Measurements from ENCODE around the gene CDH2. TPM values are rescaled to one million over a fixed set of nuclear protein-coding genes. Genes with fewer than 3 reads are reported as not detected.

The CDH2 gene
- total and polyA plus RNA-seq, 10 donors = 0.96 to 40.2 (median 24.6) TPM

GRCh38 chr18:27976806-27977408, 200.0 kb downstream of the CDH2 start:
- DNase-seq = no peak
- H3K27ac ChIP-seq = no peak overlapping the region
- intact Hi-C loops (cut with DNase I; ENCODE audit: low total_unique reads) = no loop called here
- H3K4me3 ChIP-seq = no peak overlapping the region
- TF ChIP-seq POLR2AphosphoS5 (IDR thresholded peaks at IDR 0.05) = no peak
- peaks cover 0 to 17% (median 6%) of the 10 kb centered on the region in 8 donors for H3K9me3 ChIP-seq
- H3K36me3 ChIP-seq = peaks cover 0 to 6% (median 0%) of the 10 kb centered on the region in 6 donors
- no peaks in the 10 kb centered on the region for H3K27me3 ChIP-seq (replicated peaks in 1 of 7)
- H3K4me1 ChIP-seq = no peaks in the 10 kb centered on the region
- 87 to 93% (median 90%) methylated on average over 7 of the region's 7 CpGs for WGBS, 5 donors

DNA sequence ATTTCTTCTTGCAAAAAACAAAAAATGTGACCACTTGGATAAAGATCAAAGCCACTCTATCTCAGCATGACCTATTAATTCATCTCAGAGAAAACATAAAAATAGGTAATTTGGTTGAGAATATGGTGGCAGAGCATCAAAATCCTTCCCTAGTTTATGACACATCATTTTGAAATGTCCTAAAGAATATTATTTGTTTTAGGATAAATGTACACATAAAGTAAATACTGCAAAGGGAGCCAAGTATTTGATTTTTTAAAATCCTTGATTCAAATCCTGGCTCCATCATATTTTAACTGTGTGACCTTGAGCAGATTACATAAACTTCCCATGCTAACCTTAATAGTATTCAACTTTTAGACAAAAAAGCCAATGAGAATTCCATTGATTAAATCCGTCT, 206.6 kb downstream of the CDH2 start:
- intact Hi-C loops (cut with DNase I; ENCODE audit: low total_unique reads) = no loop called here
- TF ChIP-seq CTCF (IDR thresholded peaks at IDR 0.05 in 8 of 11, conservative IDR thresholded peaks at IDR 0.05 in 3 of 11) (no peak), POLR2AphosphoS5 (IDR thresholded peaks at IDR 0.05) (no peak), POLR2A (IDR thresholded peaks at IDR 0.05) (no peak)
- no peak overlapping the region for H3K27ac ChIP-seq
- H3K27me3 ChIP-seq (replicated peaks in 1 of 7) = no peaks in the 10 kb centered on the region
- peaks cover 0 to 2% (median under 1%) of the 10 kb centered on the region in 8 donors for H3K9me3 ChIP-seq
- H3K4me1 ChIP-seq = no peaks in the 10 kb centered on the region
- 73 to 90% (median 79%) methylated on average over 1 of the region's 1 CpG for WGBS, 5 donors
- H3K36me3 ChIP-seq = peaks cover 0 to 2% (median 0%) of the 10 kb centered on the region in 6 donors
- no peak for DNase-seq
- H3K4me3 ChIP-seq = no peak overlapping the region

DNA sequence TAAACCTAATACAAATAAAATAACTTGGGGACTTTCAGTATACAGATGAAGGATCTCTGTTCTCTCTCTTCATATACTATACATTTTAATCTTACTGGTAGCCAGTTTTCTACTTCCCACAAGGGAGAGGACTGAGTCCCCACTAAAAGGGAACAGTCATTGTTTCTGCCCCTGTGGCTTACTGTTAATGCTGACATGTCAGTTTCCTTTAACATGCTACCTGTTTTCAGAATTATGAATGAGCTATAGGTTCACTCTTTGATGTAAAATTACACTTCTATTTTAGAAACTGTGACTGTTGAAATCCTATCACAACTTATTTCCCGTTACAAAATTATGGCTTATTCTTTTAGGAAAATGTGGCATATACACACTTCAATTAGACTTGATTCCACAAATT, 207.7 kb downstream of the CDH2 start:
- intact Hi-C loops (cut with DNase I; ENCODE audit: low total_unique reads) = no loop called here
- Histone ChIP-seq H3K4me3 (no peak overlapping the region), H3K36me3 (no peaks in the 10 kb centered on the region), H3K27me3 (replicated peaks in 1 of 7) (no peaks in the 10 kb centered on the region), H3K9me3 (peaks cover 0 to 4% (median 0%) of the 10 kb centered on the region in 8 donors), H3K27ac (no peak overlapping the region), H3K4me1 (no peaks in the 10 kb centered on the region)
- 68 to 83% (median 78%) methylated on average over 1 of the region's 1 CpG for WGBS, 5 donors
- no peak for DNase-seq
- TF ChIP-seq CTCF (IDR thresholded peaks at IDR 0.05 in 8 of 11, conservative IDR thresholded peaks at IDR 0.05 in 3 of 11) = no peak
- no peak for TF ChIP-seq POLR2A (IDR thresholded peaks at IDR 0.05)
- TF ChIP-seq POLR2AphosphoS5 (IDR thresholded peaks at IDR 0.05) = no peak

DNA sequence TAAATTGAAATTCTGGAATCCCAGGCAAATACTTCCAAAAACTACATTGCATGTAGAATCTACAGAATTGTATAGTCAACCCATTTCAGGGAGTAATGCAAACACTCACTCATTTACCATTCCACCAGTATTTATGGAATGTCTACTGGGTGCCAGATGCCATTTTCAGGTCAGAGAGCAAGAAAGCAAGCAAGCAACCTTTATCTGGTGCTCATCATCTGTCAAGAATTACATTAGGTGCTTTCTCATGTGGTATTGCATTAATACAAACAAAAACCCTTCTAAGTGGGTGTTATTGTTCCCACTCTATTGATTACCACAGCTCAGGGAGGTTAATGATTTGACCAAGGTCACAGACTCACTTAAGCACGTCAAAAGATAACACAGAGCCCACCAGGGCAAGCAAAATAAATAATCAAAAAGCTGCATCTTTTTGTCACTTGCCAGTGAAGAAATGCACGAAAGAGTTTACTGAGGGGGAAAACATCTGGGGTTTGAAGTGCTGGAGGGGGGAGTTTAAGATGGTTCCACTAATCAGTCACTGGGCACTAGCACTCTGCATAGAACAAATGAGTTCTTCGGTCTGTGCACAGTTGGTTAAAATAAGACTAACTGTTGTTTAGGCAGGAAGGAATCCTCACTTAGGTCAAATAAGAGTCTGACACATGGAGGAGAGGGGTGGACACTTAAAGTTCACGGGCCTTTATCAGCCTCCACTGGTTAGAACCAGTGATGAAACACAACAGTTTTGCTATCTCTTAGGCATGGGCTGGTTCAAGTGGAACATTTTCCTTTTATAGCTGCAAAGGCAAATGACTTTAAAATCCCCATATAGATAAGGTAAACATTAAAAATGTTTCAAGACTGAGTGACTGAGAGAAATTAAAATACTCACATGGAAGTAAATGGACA, 208.8 kb downstream of the CDH2 start:
- no peak overlapping the region for H3K27ac ChIP-seq
- H3K9me3 ChIP-seq = peaks cover 0 to 4% (median 0%) of the 10 kb centered on the region in 8 donors
- H3K4me1 ChIP-seq = no peaks in the 10 kb centered on the region
- intact Hi-C loops (cut with DNase I; ENCODE audit: low total_unique reads) = no loop called here
- no peaks in the 10 kb centered on the region for H3K27me3 ChIP-seq (replicated peaks in 1 of 7)
- TF ChIP-seq POLR2A (IDR thresholded peaks at IDR 0.05) (no peak), CTCF (IDR thresholded peaks at IDR 0.05 in 8 of 11, conservative IDR thresholded peaks at IDR 0.05 in 3 of 11) (no peak), POLR2AphosphoS5 (IDR thresholded peaks at IDR 0.05) (no peak)
- DNase-seq = no peak
- WGBS, 5 donors = 56 to 77% (median 64%) methylated on average over 4 of the region's 4 CpGs
- no peaks in the 10 kb centered on the region for H3K36me3 ChIP-seq
- H3K4me3 ChIP-seq = no peak overlapping the region
